Measurements from ENCODE around the gene PDE4A.

Gene PDE4A

DNA sequence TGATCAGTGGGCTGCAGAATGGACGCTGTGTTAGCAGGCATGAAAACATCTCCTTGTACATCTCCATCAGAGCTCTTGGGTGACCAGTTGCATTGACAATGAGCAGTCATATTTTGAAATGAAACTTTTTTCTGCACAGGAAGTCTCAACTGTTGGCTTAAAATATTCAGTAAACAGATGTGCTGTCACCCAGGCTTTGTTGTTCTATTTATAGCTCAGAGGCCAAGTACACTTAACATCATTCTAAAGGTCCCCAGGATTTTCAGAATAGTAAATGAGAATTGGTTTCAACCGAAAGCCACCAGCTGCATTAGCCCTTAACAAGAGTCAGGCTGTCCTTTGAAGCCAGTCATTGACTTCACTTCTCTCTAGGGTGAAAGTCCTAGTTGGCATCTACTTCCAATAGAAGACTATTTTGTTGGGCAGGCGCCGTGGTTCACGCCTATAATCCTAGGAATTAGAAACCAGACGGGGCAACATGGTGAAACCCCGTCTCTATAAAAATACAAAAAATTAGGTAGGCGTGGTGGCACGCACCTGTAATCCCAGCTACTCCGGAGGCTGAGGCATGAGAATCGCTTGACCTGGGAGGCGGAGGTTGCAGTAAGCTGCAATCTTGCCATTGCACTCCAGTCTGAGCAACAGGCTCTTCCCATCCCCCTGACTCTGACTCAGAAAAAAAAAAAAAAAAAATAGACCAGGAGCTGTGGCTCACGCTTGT lies 7.9 kb upstream of the PDE4A start:
- H3K9ac ChIP-seq (ENCODE audit: low read length), result peak overlapping the region; percentile 62
- no peak for TF ChIP-seq EZH2phosphoT487 (conservative IDR thresholded peaks at IDR 0.05; ENCODE audit: low read length)
- TF ChIP-seq, protein P1, sequence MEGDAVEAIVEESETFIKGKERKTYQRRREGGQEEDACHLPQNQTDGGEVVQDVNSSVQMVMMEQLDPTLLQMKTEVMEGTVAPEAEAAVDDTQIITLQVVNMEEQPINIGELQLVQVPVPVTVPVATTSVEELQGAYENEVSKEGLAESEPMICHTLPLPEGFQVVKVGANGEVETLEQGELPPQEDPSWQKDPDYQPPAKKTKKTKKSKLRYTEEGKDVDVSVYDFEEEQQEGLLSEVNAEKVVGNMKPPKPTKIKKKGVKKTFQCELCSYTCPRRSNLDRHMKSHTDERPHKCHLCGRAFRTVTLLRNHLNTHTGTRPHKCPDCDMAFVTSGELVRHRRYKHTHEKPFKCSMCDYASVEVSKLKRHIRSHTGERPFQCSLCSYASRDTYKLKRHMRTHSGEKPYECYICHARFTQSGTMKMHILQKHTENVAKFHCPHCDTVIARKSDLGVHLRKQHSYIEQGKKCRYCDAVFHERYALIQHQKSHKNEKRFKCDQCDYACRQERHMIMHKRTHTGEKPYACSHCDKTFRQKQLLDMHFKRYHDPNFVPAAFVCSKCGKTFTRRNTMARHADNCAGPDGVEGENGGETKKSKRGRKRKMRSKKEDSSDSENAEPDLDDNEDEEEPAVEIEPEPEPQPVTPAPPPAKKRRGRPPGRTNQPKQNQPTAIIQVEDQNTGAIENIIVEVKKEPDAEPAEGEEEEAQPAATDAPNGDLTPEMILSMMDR (IDR thresholded peaks at IDR 0.05; ENCODE audit: insufficient read depth, low read length, poor library complexity, severe bottlenecking), result no peak
- H3K9me2 ChIP-seq (replicated peaks; ENCODE audit: insufficient read depth, low read length), result no peaks in the 10 kb centered on the region
- peaks cover 4% of the 10 kb centered on the region; the same call in 1 of the 2 replicates for H3K9me3 ChIP-seq (ENCODE audit: insufficient read depth, low read length)
- H3K4me3 ChIP-seq (ENCODE audit: insufficient read depth, low read length, poor library complexity, severe bottlenecking), result peak overlapping the region; percentile 29
- no peaks in the 10 kb centered on the region for H3K36me3 ChIP-seq (ENCODE audit: low read length)
- peak overlapping the region; percentile 73 for H3K4me2 ChIP-seq (ENCODE audit: low read depth, low read length, poor library complexity, severe bottlenecking)
- peaks cover 3% of the 10 kb centered on the region; the same call in 1 of the 2 replicates for H3K79me2 ChIP-seq (ENCODE audit: insufficient read depth, low read length)
- no peaks in the 10 kb centered on the region for H4K20me1 ChIP-seq (ENCODE audit: low read depth, low read length)
- peaks cover 48% of the 10 kb centered on the region for H3F3A ChIP-seq (ENCODE audit: insufficient read depth)
- no peaks in the 10 kb centered on the region for H3K27me3 ChIP-seq (ENCODE audit: low read length)
- peak overlapping the region; percentile 99 for H3K27ac ChIP-seq (ENCODE audit: low read depth, low read length)
- no peak overlapping the region for H2AFZ ChIP-seq (ENCODE audit: low read depth, low read length, severe bottlenecking)

GRCh38 chr19:10416083-10416379 lies 4.3 kb upstream of the PDE4A start:
- no peak overlapping the region for H2AFZ ChIP-seq (ENCODE audit: low read depth, low read length, severe bottlenecking)
- no peaks in the 10 kb centered on the region for H4K20me1 ChIP-seq (ENCODE audit: low read depth, low read length)
- peaks cover 3% of the 10 kb centered on the region; the same call in 1 of the 2 replicates for H3K79me2 ChIP-seq (ENCODE audit: insufficient read depth, low read length)
- peak overlapping the region; percentile 93 for H3K9ac ChIP-seq (ENCODE audit: low read length)
- H3K4me2 ChIP-seq (ENCODE audit: low read depth, low read length, poor library complexity, severe bottlenecking), result peak overlapping the region; percentile 70
- H3K27ac ChIP-seq (ENCODE audit: low read depth, low read length), result peak overlapping the region; percentile 99
- TF ChIP-seq EZH2phosphoT487 (conservative IDR thresholded peaks at IDR 0.05; ENCODE audit: low read length), result no peak
- TF ChIP-seq, protein P1 (IDR thresholded peaks at IDR 0.05; ENCODE audit: insufficient read depth, low read length, poor library complexity, severe bottlenecking), result no peak
- H3K36me3 ChIP-seq (ENCODE audit: low read length), result no peaks in the 10 kb centered on the region
- no peaks in the 10 kb centered on the region for H3K9me2 ChIP-seq (replicated peaks; ENCODE audit: insufficient read depth, low read length)
- no peaks in the 10 kb centered on the region for H3K27me3 ChIP-seq (ENCODE audit: low read length)
- peaks cover 63% of the 10 kb centered on the region for H3F3A ChIP-seq (ENCODE audit: insufficient read depth)
- H3K4me3 ChIP-seq (ENCODE audit: insufficient read depth, low read length, poor library complexity, severe bottlenecking), result peak overlapping the region; percentile 51
- peaks cover 4% of the 10 kb centered on the region; the same call in 1 of the 2 replicates for H3K9me3 ChIP-seq (ENCODE audit: insufficient read depth, low read length)

DNA sequence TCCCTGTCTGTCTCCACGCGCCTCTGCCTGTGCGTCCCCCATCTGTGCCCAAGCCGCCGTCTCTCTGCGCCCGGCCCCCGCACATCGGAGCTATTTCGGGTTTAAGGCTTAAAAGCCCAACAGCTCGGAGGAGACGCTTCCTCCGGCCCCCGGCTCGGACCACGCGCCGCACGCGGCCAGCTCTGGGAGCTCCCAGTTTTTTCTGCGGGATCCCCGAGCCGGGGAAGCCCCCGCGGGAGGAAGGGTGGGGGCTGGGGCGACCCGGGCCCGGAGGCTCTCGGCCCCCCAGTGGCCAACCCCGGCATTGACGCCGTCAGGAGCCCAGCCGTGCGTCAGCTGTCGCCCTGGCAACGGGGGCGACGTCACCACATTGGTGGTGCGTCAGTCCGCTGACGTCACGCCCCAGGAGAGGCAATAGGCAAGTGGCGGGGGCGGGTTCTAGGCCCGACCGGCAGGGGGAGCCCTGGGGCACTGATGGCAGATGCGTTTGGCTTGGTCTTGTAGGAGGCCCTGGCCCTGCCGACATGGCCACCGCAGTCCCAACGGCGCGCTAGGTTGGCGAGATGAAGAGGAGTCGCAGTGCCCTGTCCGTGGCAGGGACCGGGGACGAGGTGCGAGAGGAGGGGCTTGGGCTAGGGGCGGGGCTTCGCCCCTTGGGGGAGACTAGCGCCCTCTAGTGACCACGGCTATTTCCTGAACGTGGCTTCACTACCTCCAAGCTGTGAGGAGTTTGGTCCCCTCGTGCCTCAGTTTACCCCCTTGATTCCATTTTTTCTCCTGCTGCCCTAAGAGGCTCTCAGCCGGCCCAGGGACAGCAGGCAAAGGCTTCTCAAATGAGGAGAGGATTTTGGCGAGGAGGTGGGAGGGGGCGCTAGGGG lies 3.7 kb upstream of the PDE4A start:
- Histone ChIP-seq H3K4me2 (ENCODE audit: low read depth, low read length, poor library complexity, severe bottlenecking) (peak overlapping the region; percentile 70), H3K27me3 (ENCODE audit: low read length) (no peaks in the 10 kb centered on the region), H2AFZ (ENCODE audit: low read depth, low read length, severe bottlenecking) (no peak overlapping the region), H3K9me2 (replicated peaks; ENCODE audit: insufficient read depth, low read length) (no peaks in the 10 kb centered on the region), H3F3A (ENCODE audit: insufficient read depth) (peaks cover 59% of the 10 kb centered on the region), H4K20me1 (ENCODE audit: low read depth, low read length) (peaks cover 3% of the 10 kb centered on the region; the same call in 1 of the 2 replicates), H3K27ac (ENCODE audit: low read depth, low read length) (peak overlapping the region; percentile 99), H3K9me3 (ENCODE audit: insufficient read depth, low read length) (peaks cover 4% of the 10 kb centered on the region; the same call in 1 of the 2 replicates), H3K36me3 (ENCODE audit: low read length) (no peaks in the 10 kb centered on the region), H3K9ac (ENCODE audit: low read length) (peak overlapping the region; percentile 93), H3K79me2 (ENCODE audit: insufficient read depth, low read length) (peaks cover 3% of the 10 kb centered on the region; the same call in 1 of the 2 replicates), H3K4me3 (ENCODE audit: insufficient read depth, low read length, poor library complexity, severe bottlenecking) (peak overlapping the region; percentile 51)
- TF ChIP-seq EZH2phosphoT487 (conservative IDR thresholded peaks at IDR 0.05; ENCODE audit: low read length), result no peak
- TF ChIP-seq, protein P1 (IDR thresholded peaks at IDR 0.05; ENCODE audit: insufficient read depth, low read length, poor library complexity, severe bottlenecking), result peak; percentile 89
